ENCODE results near the gene ACADL. TPM values are rescaled to one million over a fixed set of nuclear protein-coding genes. Genes with fewer than 3 reads are reported as not detected.

ACADL gene
- total RNA-seq, 1 experiment from 2014 or later, result 1.3 TPM

DNA sequence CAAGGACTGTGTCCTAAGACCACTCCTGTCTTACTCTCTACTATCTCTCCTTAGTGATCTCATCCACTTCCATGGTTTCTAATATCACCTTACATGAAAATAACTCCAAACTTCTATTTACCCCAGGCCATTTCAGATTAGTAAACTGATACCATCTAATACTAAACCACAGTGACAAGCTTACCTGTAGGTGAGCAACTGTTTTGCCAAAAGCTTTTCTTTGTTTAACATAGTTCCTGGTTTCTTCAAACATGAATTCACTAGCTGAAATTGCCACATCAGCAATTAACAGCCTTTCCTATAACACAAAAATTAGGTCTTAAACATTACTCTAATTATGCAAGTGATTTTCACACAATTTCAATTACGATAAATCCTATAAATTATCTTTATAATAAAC lies 22.1 kb downstream of the ACADL start:
- no peaks in the 10 kb centered on the region for H3K36me3 Mint-ChIP-seq (ENCODE audit: insufficient read depth, unreplicated experiment)
- intact Hi-C loops (cut with micrococcal nuclease; ENCODE audit: unreplicated experiment), result no loop called here
- BruUV-seq (replicated peaks), result no TSS peak
- CTCF ChIA-PET, result interaction anchor here (0.6 kb wide), 1 partner anchor 74 kb away, joined by 5 read pairs; no protein-coding TSS in a partner anchor
- H3K4me1 Mint-ChIP-seq (ENCODE audit: low read depth, unreplicated experiment), result peaks cover 14% of the 10 kb centered on the region
- H3K9me3 Mint-ChIP-seq (ENCODE audit: low read depth, unreplicated experiment), result no peaks in the 10 kb centered on the region
- no peak overlapping the region for H3K27ac Mint-ChIP-seq (ENCODE audit: unreplicated experiment)
- H3K4me3 Mint-ChIP-seq (ENCODE audit: low read depth, unreplicated experiment), result no peak overlapping the region
- TF ChIP-seq, protein P1, sequence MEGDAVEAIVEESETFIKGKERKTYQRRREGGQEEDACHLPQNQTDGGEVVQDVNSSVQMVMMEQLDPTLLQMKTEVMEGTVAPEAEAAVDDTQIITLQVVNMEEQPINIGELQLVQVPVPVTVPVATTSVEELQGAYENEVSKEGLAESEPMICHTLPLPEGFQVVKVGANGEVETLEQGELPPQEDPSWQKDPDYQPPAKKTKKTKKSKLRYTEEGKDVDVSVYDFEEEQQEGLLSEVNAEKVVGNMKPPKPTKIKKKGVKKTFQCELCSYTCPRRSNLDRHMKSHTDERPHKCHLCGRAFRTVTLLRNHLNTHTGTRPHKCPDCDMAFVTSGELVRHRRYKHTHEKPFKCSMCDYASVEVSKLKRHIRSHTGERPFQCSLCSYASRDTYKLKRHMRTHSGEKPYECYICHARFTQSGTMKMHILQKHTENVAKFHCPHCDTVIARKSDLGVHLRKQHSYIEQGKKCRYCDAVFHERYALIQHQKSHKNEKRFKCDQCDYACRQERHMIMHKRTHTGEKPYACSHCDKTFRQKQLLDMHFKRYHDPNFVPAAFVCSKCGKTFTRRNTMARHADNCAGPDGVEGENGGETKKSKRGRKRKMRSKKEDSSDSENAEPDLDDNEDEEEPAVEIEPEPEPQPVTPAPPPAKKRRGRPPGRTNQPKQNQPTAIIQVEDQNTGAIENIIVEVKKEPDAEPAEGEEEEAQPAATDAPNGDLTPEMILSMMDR (IDR thresholded peaks at IDR 0.05; ENCODE audit: unreplicated experiment), result no peak
- H3K27me3 Mint-ChIP-seq (ENCODE audit: unreplicated experiment), result no peaks in the 10 kb centered on the region
- no peak for DNase-seq

DNA sequence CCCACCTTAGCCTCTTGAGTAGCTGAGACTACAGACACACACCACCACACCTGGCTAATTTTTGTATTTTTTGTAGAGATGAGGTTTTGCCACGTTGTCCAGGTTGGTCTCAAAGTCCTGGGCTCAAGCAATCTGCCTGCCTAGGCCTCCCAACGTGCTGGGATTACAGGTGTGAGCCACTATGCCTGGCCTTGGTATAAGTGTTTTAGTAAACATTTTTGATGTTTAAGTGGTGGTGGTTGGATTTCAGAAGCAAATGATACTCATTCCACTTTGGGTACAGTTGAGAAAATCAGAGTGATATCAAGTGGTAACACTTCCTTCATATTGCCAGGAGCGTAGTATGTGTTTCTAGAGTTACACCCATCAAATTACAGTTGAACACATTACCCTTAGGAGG lies 25.4 kb downstream of the ACADL start:
- no TSS peak for BruUV-seq (replicated peaks)
- Mint-ChIP-seq H3K9me3 (ENCODE audit: low read depth, unreplicated experiment) (no peaks in the 10 kb centered on the region), H3K27me3 (ENCODE audit: unreplicated experiment) (no peaks in the 10 kb centered on the region), H3K27ac (ENCODE audit: unreplicated experiment) (no peak overlapping the region), H3K4me3 (ENCODE audit: low read depth, unreplicated experiment) (no peak overlapping the region), H3K4me1 (ENCODE audit: low read depth, unreplicated experiment) (peaks cover 16% of the 10 kb centered on the region), H3K36me3 (ENCODE audit: insufficient read depth, unreplicated experiment) (peaks cover 5% of the 10 kb centered on the region)
- DNase-seq, result no peak
- CTCF ChIA-PET, result interaction anchor here (1.3 kb wide), 1 partner anchor 223 kb away, joined by 5 read pairs; no protein-coding TSS in a partner anchor
- intact Hi-C loops (cut with micrococcal nuclease; ENCODE audit: unreplicated experiment), result loop anchor here (1.0 kb wide), 1 partner anchor 223 kb away; no protein-coding TSS in a partner anchor
- TF ChIP-seq, protein P1 (IDR thresholded peaks at IDR 0.05; ENCODE audit: unreplicated experiment), result no peak

DNA sequence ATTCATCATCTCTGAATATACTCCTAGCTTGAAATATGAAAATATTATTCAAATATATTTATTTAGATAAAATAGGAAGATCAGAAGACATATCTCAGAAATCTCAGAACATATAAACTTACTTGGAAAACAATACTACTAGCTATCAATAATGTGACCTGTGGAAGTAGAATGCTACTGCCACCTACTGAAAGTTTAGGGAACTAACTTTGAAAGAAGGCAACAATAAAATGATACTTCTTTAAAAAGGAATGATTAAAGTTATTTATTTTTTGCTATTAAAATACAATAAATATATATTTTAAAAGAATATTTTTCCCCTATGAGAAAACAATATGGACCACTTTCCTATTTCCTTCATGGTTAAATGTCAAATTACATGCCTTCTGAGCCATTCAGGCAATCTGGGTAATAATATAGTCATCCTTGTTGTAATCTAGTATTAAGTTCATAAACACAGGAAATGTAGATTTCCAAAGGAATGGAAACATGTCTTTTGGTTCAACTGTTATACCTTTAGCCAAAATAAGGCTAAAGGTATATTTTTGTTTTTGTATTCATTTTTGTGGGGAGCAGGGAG lies 26.0 kb downstream of the ACADL start:
- CTCF ChIA-PET, result interaction anchor here (0.6 to 1.3 kb wide), 8 partner anchors 9 to 774 kb away, joined by 3 to 10 read pairs (median 4); no protein-coding TSS in a partner anchor
- no TSS peak for BruUV-seq (replicated peaks)
- TF ChIP-seq, protein P1 (IDR thresholded peaks at IDR 0.05; ENCODE audit: unreplicated experiment), result peak; percentile 54
- H3K9me3 Mint-ChIP-seq (ENCODE audit: low read depth, unreplicated experiment), result no peaks in the 10 kb centered on the region
- intact Hi-C loops (cut with micrococcal nuclease; ENCODE audit: unreplicated experiment), result loop anchor here (1.0 kb wide), 1 partner anchor 222 kb away; no protein-coding TSS in a partner anchor
- no peak for DNase-seq
- H3K27ac Mint-ChIP-seq (ENCODE audit: unreplicated experiment), result no peak overlapping the region
- peaks cover 16% of the 10 kb centered on the region for H3K4me1 Mint-ChIP-seq (ENCODE audit: low read depth, unreplicated experiment)
- no peak overlapping the region for H3K4me3 Mint-ChIP-seq (ENCODE audit: low read depth, unreplicated experiment)
- H3K36me3 Mint-ChIP-seq (ENCODE audit: insufficient read depth, unreplicated experiment), result peaks cover 5% of the 10 kb centered on the region
- no peaks in the 10 kb centered on the region for H3K27me3 Mint-ChIP-seq (ENCODE audit: unreplicated experiment)

DNA sequence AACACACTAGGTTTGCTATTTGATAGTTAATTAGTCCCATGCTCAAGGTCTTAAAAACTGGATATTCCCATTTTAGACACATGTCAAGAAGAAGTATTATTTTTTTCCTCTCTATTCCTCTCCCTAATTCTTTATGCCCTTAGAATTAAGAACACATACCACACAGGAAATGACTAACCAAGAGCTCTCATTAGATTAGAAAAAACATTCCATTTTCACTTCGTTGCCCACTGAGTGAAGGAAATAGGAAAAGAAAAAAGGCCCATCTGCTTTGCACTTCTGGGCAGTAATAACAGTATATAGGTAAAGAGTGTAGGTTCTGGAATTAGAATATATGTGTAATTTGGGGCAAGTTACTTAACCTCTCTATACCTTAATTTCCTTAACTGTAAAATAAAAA lies 26.9 kb downstream of the ACADL start:
- CTCF ChIA-PET, result interaction anchor here (0.6 to 1.3 kb wide), 9 partner anchors 8 to 773 kb away, joined by 3 to 10 read pairs (median 4); no protein-coding TSS in a partner anchor
- BruUV-seq (replicated peaks), result no TSS peak
- no peaks in the 10 kb centered on the region for H3K27me3 Mint-ChIP-seq (ENCODE audit: unreplicated experiment)
- H3K36me3 Mint-ChIP-seq (ENCODE audit: insufficient read depth, unreplicated experiment), result peaks cover 5% of the 10 kb centered on the region
- H3K9me3 Mint-ChIP-seq (ENCODE audit: low read depth, unreplicated experiment), result no peaks in the 10 kb centered on the region
- no peak overlapping the region for H3K27ac Mint-ChIP-seq (ENCODE audit: unreplicated experiment)
- H3K4me1 Mint-ChIP-seq (ENCODE audit: low read depth, unreplicated experiment), result peaks cover 22% of the 10 kb centered on the region
- intact Hi-C loops (cut with micrococcal nuclease; ENCODE audit: unreplicated experiment), result no loop called here
- TF ChIP-seq, protein P1 (IDR thresholded peaks at IDR 0.05; ENCODE audit: unreplicated experiment), result no peak
- no peak for DNase-seq
- H3K4me3 Mint-ChIP-seq (ENCODE audit: low read depth, unreplicated experiment), result no peak overlapping the region
